Erythroblast (primary cell): ENCODE measurements around the gene CCDC88B.
A peak's percentile ranks its signal among the peaks of the same experiment; 100 is the strongest.

Source experiments
- DNase-seq, 2 experiments: peaks; one replicate each; lab custom pipeline; 2025; lab: John Stamatoyannopoulos, UW
- GATA1 ChIP-seq: IDR thresholded peaks from 2 replicates; pipeline ENCODE4 v1.6.1; 2011; ENCODE audit warnings: low read depth, mild to moderate bottlenecking, control low read depth, low read length, moderate library complexity
- POLR2A ChIP-seq: IDR thresholded peaks from 2 replicates; pipeline ENCODE4 v1.6.1; 2011; ENCODE audit warnings: mild to moderate bottlenecking, low read length

The CCDC88B gene

DNA sequence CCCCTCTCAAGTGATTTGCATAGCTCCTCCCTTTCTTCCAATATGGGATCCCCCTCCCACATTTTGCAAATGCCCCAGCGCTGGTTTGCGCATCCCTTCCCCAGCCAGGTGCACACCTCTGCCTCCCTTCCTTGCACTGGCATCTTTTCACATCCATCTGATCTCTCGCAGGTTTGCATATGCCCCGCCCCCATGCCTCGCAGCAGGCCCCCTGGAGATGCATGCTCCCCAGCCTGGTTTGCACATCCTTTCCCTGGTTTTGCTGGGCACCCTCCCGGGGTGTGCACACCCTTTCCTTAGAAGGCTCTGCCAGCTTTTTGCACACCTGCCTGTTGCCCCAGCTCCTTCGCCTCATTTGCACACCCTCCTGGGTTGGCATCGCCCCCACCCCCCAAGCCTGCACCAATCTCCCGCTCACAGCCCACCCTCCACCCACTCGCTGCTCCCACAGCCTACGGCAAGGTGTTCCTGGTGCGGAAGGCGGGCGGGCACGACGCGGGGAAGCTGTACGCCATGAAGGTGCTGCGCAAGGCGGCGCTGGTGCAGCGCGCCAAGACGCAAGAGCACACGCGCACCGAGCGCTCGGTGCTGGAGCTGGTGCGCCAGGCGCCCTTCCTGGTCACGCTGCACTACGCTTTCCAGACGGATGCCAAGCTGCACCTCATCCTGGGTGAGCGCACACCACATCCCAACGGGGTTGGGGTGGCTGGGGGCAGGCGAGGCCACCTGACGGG lies 19.9 kb downstream of the CCDC88B start:
- TF ChIP-seq POLR2A (no peak), GATA1 (no peak)
- peak; percentile 33 to 46 for DNase-seq

DNA sequence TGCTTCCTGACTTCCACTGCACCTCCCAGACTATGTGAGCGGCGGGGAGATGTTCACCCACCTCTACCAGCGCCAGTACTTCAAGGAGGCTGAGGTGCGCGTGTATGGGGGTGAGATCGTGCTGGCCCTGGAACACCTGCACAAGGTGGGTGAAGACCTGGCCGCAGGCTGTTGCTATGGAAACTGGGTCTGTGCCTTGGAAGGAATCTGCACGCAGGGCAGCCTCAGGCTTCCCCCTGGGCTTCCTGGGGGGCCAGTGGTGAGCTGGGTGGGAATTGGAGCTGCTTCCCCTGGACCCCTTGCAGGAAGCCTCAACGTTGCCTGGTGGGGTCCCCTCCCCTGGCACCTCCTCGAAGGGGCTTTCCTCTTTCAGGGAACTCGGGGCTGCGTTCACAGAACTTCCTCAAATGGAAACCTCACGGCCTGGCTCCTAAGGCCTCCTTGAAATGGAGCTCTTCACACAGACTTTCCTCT lies 20.5 kb downstream of the CCDC88B start:
- TF ChIP-seq POLR2A, result no peak
- no peak for TF ChIP-seq GATA1
- DNase-seq, result no peak

DNA sequence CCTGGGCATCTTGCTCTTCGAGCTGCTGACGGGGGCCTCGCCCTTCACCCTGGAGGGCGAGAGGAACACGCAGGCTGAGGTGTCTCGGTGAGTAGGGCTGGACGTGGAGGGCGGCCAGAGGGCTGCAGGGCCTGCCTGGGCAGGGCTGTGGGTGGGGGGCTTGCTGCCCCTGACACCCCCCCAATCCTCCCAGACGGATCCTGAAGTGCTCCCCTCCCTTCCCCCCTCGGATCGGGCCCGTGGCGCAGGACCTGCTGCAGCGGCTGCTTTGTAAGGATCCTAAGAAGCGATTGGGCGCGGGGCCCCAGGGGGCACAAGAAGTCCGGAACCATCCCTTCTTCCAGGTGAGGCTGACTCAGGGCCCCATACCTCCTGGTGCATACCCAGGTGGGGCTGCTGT lies 21.7 kb downstream of the CCDC88B start:
- DNase-seq, result no peak
- TF ChIP-seq GATA1 (no peak), POLR2A (no peak)

DNA sequence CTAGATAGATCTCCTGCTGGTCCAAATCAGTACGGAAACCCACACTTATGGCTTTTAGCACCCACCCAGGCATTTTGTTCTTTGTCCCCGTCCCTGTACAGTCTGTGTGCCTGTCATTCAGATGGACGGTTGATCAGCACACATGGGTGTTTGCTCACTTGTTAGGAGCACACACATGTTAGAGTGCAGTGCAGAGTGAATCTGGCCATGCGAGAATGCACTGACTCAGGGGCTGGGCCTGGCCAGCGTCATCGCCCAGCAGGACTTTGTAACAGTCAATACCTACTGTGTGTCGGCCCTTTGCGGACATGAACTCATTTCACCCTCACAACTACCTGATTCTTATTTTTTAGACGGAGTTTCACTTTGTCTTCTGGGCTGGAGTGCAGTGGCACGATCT lies 22.3 kb downstream of the CCDC88B start:
- TF ChIP-seq GATA1 (no peak), POLR2A (no peak)
- no peak for DNase-seq

DNA sequence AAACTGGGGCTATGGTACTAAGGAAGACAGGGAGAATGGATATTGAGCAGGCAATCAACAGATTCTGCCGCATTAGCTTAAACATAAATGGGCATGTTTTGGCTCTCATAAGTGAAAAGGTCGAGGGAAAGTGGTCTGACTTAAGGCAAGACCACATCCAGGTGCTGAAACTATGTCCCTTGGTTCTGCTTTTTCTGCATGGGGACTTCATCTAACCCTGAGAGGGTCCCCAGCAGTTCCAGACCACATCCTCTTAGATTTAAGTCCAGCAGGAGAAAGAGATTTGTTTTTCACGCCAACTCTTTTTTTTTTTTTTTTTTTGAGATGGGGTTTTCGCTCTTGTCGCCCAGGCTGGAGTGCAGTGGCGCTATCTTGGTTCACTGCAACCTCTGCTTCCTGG lies 24.4 kb downstream of the CCDC88B start:
- DNase-seq, result no peak
- no peak for TF ChIP-seq POLR2A
- no peak for TF ChIP-seq GATA1

DNA sequence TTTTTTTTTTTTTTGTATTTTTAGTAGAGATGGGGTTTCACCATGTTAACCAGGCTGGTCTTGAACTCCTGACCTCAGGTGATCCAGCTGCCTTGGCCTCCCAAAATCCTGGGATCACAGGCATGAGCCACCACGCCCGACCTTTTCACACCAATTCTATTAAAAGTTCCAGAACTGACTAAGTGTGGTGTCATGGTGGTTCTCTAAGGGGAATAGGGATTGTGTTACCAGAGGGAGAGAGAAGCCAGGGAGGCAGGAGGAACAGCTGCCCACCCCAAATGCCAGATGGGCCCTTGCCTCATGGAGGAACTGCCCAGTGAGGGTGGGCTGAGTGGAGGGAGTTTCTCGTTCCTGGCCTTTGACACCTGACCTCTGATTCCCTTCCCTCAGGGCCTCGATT lies 24.9 kb downstream of the CCDC88B start:
- no peak for DNase-seq
- TF ChIP-seq POLR2A, result no peak
- no peak for TF ChIP-seq GATA1

DNA sequence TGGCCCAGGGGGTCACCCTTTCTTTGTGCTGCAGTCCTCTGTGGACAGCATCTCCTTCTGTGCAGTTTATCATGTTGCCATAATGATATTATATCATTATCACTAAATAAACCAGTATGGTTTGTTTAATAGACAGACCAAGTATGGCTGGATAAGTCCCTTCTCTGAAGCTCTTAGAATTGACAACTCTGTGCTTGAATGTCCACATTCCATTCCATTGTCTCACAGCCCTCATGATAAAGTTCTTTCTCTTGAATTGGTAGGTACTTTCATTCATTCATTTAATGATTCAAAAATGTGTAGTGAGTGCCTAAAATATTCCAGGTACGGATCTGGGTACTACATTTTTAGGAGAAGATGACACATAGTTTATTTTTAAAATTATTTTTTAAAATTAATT lies 26.7 kb downstream of the CCDC88B start:
- TF ChIP-seq POLR2A (no peak), GATA1 (no peak)
- no peak for DNase-seq

DNA sequence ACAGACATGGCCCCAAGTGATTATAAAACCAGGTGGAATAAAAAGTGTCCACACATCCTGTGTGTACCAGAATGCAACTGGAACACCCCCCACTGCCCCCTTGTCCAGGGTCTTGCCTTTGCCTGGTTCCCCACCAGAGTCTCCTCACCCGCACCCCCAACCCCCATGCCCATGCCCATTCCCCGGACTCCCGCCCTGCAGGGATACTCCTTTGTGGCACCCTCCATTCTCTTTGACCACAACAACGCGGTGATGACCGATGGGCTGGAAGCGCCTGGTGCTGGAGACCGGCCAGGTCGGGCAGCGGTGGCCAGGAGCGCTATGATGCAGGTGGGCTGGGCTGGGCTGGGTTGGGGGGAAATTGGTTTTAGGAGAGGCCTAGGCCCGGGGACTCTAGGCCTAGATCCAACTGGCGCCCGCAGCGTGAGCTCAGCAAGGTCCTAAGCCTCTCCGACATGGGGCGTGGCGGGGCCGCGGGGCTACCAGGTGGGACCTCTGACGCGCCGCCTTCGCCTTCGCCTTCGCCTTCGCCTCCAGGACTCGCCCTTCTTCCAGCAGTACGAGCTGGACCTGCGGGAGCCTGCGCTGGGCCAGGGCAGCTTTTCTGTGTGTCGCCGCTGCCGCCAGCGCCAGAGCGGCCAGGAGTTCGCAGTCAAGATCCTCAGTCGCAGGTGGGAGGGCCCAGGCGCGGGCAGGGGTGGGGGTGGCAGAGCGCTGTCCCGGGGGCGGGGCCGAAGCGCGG lies 28.1 kb downstream of the CCDC88B start:
- DNase-seq, result no peak
- TF ChIP-seq GATA1 (no peak), POLR2A (no peak)

DNA sequence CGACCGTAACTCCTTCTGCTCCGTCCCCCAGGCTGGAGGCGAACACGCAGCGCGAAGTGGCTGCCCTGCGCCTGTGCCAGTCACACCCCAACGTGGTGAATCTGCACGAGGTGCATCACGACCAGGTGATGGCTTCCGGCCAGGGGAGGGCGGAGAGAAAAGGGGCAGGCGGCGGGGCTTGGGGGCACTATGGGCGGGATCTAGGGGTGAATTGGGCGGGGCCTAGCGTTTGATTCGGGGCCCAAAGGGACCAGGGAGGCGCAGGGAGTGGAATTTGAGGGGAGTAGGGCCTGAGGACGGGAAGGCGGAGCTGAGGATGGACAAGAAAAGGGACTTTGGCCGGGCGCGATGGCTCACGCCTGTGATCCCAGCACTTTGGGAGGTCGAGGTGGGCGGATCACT lies 28.7 kb downstream of the CCDC88B start:
- DNase-seq, result no peak
- TF ChIP-seq POLR2A (no peak), GATA1 (no peak)

DNA sequence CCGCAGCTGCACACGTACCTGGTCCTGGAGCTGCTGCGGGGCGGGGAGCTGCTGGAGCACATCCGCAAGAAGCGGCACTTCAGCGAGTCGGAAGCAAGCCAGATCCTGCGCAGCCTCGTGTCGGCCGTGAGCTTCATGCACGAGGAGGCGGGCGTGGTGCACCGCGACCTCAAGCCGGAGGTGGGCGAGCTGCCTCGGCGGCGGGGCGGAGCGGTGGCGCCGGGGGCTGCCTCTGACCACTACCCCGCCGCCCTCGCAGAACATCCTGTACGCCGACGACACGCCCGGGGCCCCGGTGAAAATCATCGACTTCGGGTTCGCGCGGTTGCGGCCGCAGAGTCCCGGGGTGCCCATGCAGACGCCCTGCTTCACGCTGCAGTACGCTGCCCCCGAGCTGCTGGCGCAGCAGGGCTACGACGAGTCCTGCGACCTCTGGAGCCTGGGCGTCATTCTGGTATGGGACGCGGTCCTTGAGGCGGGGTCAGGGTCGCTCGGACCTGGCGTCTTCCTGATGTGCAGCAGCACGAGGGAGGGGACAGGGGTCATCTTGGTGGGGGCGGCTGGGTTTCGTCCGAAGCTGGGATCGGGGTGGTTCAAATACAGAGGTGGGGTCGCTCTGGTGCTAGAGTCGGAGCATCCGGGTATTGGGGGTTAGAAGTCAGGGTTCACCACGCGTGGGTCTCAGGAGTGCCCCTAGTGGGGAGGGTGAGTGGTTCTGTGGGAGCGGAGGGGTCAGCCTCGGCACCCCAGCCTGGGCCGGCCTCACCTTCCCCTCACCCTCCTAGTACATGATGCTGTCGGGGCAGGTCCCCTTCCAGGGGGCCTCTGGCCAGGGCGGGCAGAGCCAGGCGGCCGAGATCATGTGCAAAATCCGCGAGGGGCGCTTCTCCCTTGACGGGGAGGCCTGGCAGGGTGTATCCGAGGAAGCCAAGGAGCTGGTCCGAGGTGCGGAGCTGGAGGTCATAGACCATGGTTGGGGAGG lies 29.7 kb downstream of the CCDC88B start:
- TF ChIP-seq POLR2A (no peak), GATA1 (no peak)
- DNase-seq, result no peak

DNA sequence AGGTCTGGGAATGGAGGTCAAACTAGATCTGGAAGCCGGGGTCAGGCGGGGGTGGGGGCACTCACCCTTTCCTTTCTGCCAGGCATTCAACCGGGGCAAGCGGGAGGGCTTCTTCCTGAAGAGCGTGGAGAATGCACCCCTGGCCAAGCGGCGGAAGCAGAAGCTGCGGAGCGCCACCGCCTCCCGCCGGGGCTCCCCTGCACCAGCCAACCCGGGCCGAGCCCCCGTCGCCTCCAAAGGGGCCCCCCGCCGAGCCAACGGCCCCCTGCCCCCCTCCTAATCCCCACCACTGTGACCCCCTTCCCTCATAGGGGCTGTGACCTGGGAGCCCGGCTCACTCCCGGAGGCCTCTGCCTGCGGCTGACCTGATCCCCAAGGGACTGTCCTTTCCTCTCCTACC lies 31.2 kb downstream of the CCDC88B start:
- TF ChIP-seq GATA1 (no peak), POLR2A (no peak)
- no peak for DNase-seq

DNA sequence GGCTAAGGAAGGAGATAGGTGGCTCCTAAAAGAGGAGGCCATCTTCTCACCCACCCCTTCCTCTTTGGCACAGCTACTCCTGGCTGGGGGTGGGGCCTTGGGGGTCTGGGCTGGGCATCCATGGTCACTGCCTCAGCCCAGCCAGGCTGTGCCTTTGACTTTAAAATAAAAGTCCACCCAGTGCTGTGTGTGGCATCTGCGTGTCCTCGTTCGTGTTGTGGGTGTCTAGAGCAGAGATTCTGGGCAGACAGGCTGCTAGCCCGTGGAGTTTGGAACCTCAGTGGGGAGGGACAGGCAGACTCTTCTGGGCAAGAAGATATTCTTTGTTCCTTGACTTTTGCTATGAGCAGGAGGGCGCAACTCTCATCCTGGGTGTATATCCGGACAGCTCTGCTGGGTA lies 32.0 kb downstream of the CCDC88B start:
- no peak for DNase-seq

DNA sequence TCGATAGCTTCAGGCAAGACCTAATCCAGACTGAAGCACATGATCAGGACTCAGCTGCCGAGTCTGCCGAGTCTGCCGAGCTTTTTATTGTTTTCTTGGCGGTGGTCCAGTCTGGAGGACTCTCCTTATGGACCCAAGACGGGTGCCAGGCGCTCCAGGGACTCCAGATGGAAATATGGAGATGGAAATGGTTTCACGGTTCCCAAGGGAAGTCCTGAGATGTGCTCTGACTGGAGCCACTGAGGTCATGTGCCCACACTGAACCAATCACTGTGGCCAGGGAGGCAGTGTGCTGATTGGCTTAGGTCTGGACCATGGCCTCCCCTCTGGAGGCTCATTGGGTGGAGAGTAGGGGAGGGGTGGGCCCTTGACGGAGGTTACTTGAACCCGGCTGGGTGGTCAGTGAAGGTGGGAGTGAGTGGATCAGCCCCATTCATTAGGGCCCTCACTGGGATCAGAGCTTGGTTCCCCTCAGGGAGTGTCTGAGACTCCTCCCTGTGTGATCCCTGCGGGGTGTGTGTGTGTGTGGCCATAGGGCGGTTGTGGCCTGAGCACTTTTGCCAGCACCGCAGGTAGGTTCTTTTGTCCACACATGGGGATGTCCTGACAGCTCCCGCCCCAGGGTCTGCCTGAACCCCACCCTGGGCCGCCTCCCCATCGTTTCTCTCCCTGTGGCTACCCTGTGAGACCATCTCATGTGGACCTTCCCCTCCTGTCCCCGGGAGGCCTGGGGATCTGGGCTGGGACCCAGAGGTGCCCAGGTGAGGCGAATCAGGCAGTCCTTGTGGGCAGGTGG lies 33.0 kb downstream of the CCDC88B start:
- TF ChIP-seq GATA1, result no peak
- DNase-seq, result no peak

More for the DNA sequence above, 32.0 kb downstream of the CCDC88B start:
- TF ChIP-seq POLR2A (no peak), GATA1 (no peak)

DNA sequence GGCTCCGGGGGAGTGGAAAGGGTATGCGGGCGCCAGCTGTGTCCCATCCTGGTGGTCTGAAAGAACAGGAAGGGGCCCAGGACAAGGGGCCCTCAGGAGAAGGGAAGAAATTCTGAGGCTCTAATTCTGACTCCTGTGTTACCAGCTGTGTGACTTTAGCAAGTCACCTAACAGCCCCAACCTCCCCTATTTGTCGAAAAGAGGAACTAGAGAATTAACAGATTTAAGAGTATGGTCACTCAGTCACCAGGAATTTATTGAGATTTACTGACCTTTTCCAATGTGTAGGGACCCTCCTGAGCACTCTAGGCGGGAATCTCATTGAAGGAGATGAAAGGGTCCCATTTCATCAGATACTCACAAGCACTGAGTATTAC lies 33.6 kb downstream of the CCDC88B start:
- DNase-seq, result no peak
- TF ChIP-seq POLR2A, result no peak
- no peak for TF ChIP-seq GATA1
